HepG2 (cell line): ENCODE data around the gene VPS52. TPM values are rescaled to one million over a fixed set of nuclear protein-coding genes. Genes with fewer than 3 reads are reported as not detected.

ENCODE experiments used
- ATAC-seq: fragments of 200-7000 bp; cut with Tn5 transposase; 3 replicates; pipeline ENCODE4 v1.9.1; 2020; ENCODE audit warnings: mild to moderate bottlenecking, moderate library complexity
- BruUV-seq: library from RNA; stranded (reverse); fragments of 400-500 nt; replicated peaks from 2 replicates; lab custom pipeline; 2021; lab: Mats Ljungman, UMichigan
- CTCF ChIA-PET: fragments of 300-600 bp; formaldehyde crosslinking; extraction: SDS; loops from one replicate; lab custom pipeline; 2021; ENCODE audit warnings: low total read pairs, inconsistent platforms, low intra/inter-chr PET ratio; lab: Yijun Ruan, JAX
- POLR2A ChIA-PET: fragments of 350-600 bp; sonication (Branson Sonifier 250); formaldehyde crosslinking; loops from one replicate; lab custom pipeline; 2020; ENCODE audit warnings: antibody characterized with exemption, inconsistent platforms; lab: Yijun Ruan, JAX
- DNase-seq: peaks from one replicate; pipeline ENCODE4 v3.0.0-alpha.2; 2015; ENCODE audit warnings: low spot score
- FAIRE-seq: peaks from 3 replicates; lab custom pipeline; 2011; peaks lifted over from hg19 to GRCh38; lab: Jason Lieb, UNC
- H2AFZ ChIP-seq: one replicate; pipeline ENCODE4 v1.6.1; 2011; ENCODE audit warnings: low read length, inconsistent platforms
- H3K27ac ChIP-seq: fragments of 300-600 bp; 3 replicates; pipeline ENCODE4 v1.8.0; 2011; ENCODE audit warnings: mixed run types, mild to moderate bottlenecking, mixed read lengths, low read length, inconsistent platforms; ENCODE audit not compliant: insufficient read depth; ENCODE audit errors: extremely low read length
- H3K27me3 ChIP-seq, 2 experiments: fragments of 200-600 bp in 1 of 2; 2 replicates in 1 of 2; 3 replicates in 1 of 2; pipeline versions ENCODE4 v1.6.0 to v1.8.0; 2011; ENCODE audit warnings: low read length in 2 of 2, mild to moderate bottlenecking in 2 of 2, moderate library complexity in 2 of 2, inconsistent platforms in 1 of 2; ENCODE audit not compliant: insufficient read depth in 2 of 2, control insufficient read depth in 1 of 2
- H3K36me3 ChIP-seq, 2 experiments: fragments of 200-600 bp in 1 of 2; replicated peaks in 1 of 2; 2 replicates in 1 of 2; 3 replicates in 1 of 2; pipeline versions ENCODE4 v1.5.1 to v1.8.0; 2011; ENCODE audit warnings: low read length in 2 of 2, inconsistent platforms in 1 of 2; ENCODE audit not compliant: insufficient read depth in 2 of 2, control insufficient read depth in 1 of 2
- H3K4me1 ChIP-seq: 2 replicates; pipeline ENCODE4 v1.5.1; 2012; ENCODE audit warnings: low read length, inconsistent platforms; ENCODE audit not compliant: insufficient read depth
- H3K4me2 ChIP-seq: 2 replicates; pipeline ENCODE4 v1.6.0; 2011; ENCODE audit warnings: low read depth, low read length, inconsistent platforms
- H3K4me3 ChIP-seq, 3 experiments: fragments of 200-600 bp in 1 of 3; sonication (generic), shearing (Covaris generic) in 1 of 3; replicated peaks in 1 of 3; 2 replicates each; pipeline ENCODE4 v1.5.1; 2011 to 2016; ENCODE audit warnings: low read length in 3 of 3, inconsistent platforms in 2 of 3, low read depth in 2 of 3, mild to moderate bottlenecking in 2 of 3, control low read depth in 1 of 3, mixed read lengths in 1 of 3; ENCODE audit not compliant: insufficient read depth in 1 of 3
- H3K79me2 ChIP-seq: one replicate; pipeline ENCODE4 v1.6.1; 2011; ENCODE audit warnings: low read length, inconsistent platforms; ENCODE audit not compliant: insufficient read depth
- H3K9ac ChIP-seq: 2 replicates; pipeline ENCODE4 v1.6.0; 2011; ENCODE audit warnings: mild to moderate bottlenecking, low read depth, low read length, inconsistent platforms; ENCODE audit not compliant: insufficient read depth
- H3K9me3 ChIP-seq: 2 replicates; pipeline ENCODE4 v1.5.1; 2012; ENCODE audit warnings: mild to moderate bottlenecking, low read length
- H4K20me1 ChIP-seq: 2 replicates; pipeline ENCODE4 v1.6.0; 2011; ENCODE audit warnings: inconsistent platforms, mild to moderate bottlenecking, low read length, moderate library complexity; ENCODE audit not compliant: insufficient read depth
- CEBPB ChIP-seq: IDR thresholded peaks from 2 replicates; pipeline ENCODE4 v1.6.1; 2011; ENCODE audit warnings: low read depth, low read length, improper control_type of control experiment, borderline replicate concordance
- GATA4 ChIP-seq: sonication (generic); IDR thresholded peaks from 2 replicates; pipeline ENCODE4 v1.6.1; 2016; ENCODE audit warnings: antibody characterized with exemption, low read depth, borderline replicate concordance
- MLX ChIP-seq: IDR thresholded peaks from 2 replicates; pipeline ENCODE4 v1.6.1; 2016
- SIN3A ChIP-seq: IDR thresholded peaks from 2 replicates; pipeline ENCODE4 v1.6.1; 2011; ENCODE audit warnings: low read depth, mild to moderate bottlenecking, control low read depth, low read length, borderline replicate concordance
- TAF1 ChIP-seq: sonication (generic); formaldehyde crosslinking; IDR thresholded peaks from 2 replicates; pipeline ENCODE4 v1.4.0; 2020; ENCODE audit warnings: missing genetic modification reagents
- ZNF235 ChIP-seq: sonication (generic); formaldehyde crosslinking; IDR thresholded peaks from 2 replicates; pipeline ENCODE4 v1.8.1; 2023; ENCODE audit warnings: mild to moderate bottlenecking, missing genetic modification reagents, borderline replicate concordance
- ZNF337 ChIP-seq: sonication (generic); formaldehyde crosslinking; IDR thresholded peaks from 2 replicates; pipeline ENCODE4 v1.5.1; 2020; ENCODE audit warnings: missing genetic modification reagents, low read depth, mild to moderate bottlenecking, borderline replicate concordance
- ZNF768 ChIP-seq: sonication (generic); formaldehyde crosslinking; IDR thresholded peaks from 2 replicates; pipeline ENCODE4 v1.4.0; 2020; ENCODE audit warnings: missing genetic modification reagents
- ZSCAN25 ChIP-seq: sonication (generic); formaldehyde crosslinking; IDR thresholded peaks from 2 replicates; pipeline ENCODE4 v1.8.0; 2022; ENCODE audit warnings: mild to moderate bottlenecking, missing genetic modification reagents
- WGBS: methylation state at CpG from one replicate; pipeline ENCODE4 v1.1.6; 2017; ENCODE audit warnings: low lambda C conversion rate; 5-methylcytosine and 5-hydroxymethylcytosine counted together
- in situ Hi-C: cut with HindIII; loops from 2 replicates; pipeline ENCODE4 v1.10.0; 2017; ENCODE audit warnings: low pct_unique_long_range_greater_than_20kb; ENCODE audit not compliant: extremely low pct_ligation_motif_present
- intact Hi-C: fragments of 100-400 bp; cut with micrococcal nuclease; formaldehyde crosslinking; loops from one replicate; pipeline ENCODE4 v1.10.0; 2022; ENCODE audit not compliant: unreplicated experiment
- polyA plus RNA-seq, 8 experiments: library from polyadenylated mRNA; depleted of rRNA in 3 of 8; stranded (reverse) in 7 of 8; unstranded in 1 of 8; fragments of >200 nt; fragmentation: Illumina TruSeq in 4 of 8; extraction: Trizol in 4 of 8; gene quantifications; 2 replicates each; pipeline versions ENCODE4 v1.2.1 to v1.2.3, GENCODE V29; 2011 to 2016; ENCODE audit warnings: low read depth in 4 of 8, missing spikeins in 1 of 8, mixed read lengths in 1 of 8; ENCODE audit not compliant: insufficient read depth in 1 of 8
- total RNA-seq, 5 experiments: library from RNA; depleted of rRNA; stranded (reverse); fragments of >200 nt; fragmentation: Illumina TruSeq; extraction: Trizol; gene quantifications; 2 replicates each; pipeline ENCODE4 v1.2.3, GENCODE V29; 2016; ENCODE audit warnings: low read depth in 1 of 5

Gene VPS52
- total and polyA plus RNA-seq, 2 of the 13 experiments (the other 11 are each of a cell fraction or from before 2014, with no cell fraction given): 48.9 to 85.5 TPM

GRCh38 chr6:33243476-33243875 is 28.2 kb downstream of the VPS52 start (continued):
- TF ChIP-seq ZNF235: no peak

- Histone ChIP-seq H3K27ac (no peak overlapping the region), H3K9ac (no peak overlapping the region), H4K20me1 (no peaks in the 10 kb centered on the region), H3K27me3 (peaks cover 0 to 30% of the 10 kb centered on the region in 2 experiments; a peak in 4 of 5 replicates), H3K79me2 (no peaks in the 10 kb centered on the region), H3K4me2 (no peak overlapping the region), H3K4me3 (no peak overlapping the region), H3K9me3 (no peaks in the 10 kb centered on the region), H3K36me3 (no peaks in the 10 kb centered on the region), H3K4me1 (no peaks in the 10 kb centered on the region), H2AFZ (no peak overlapping the region)
- ChIA-PET CTCF (no interaction called here), POLR2A (no interaction called here)
- no peak for FAIRE-seq
- ATAC-seq: no peak
- in situ Hi-C loops (no loop called here), intact Hi-C loops (no loop called here)
- no peak for TF ChIP-seq ZNF337
- TF ChIP-seq ZSCAN25: no peak
- no peak for TF ChIP-seq SIN3A
- no peak for TF ChIP-seq MLX
- TF ChIP-seq TAF1 (CRISPR knock-in tag): no peak
- no peak for DNase-seq
- 16% methylated on average over 3 of the region's 3 CpGs for WGBS
- BruUV-seq: no TSS peak
These were observed 29.7 kb downstream of the VPS52 start for GRCh38 chr6:33241968-33242367.

- CTCF ChIA-PET: no interaction called here
- no TSS peak for BruUV-seq
- no peaks in the 10 kb centered on the region for H3K36me3 ChIP-seq
- WGBS: 15% methylated on average over 2 of the region's 2 CpGs
- POLR2A ChIA-PET: interaction anchor here (0.8 to 3.4 kb wide), 2 partner anchors 11 to 29 kb away, joined by 3 to 16 read pairs; partner anchors contain the start of gene RING1
- intact Hi-C loops: no loop called here
- H3K4me3 ChIP-seq: no peak overlapping the region
- no peak overlapping the region for H2AFZ ChIP-seq
- DNase-seq (no peak), FAIRE-seq (no peak), ATAC-seq (no peak)
- no peak overlapping the region for H3K4me2 ChIP-seq
- H3K27ac ChIP-seq: no peak overlapping the region
- H3K9ac ChIP-seq: no peak overlapping the region
- H3K79me2 ChIP-seq: no peaks in the 10 kb centered on the region
- peaks cover 2 to 44% of the 10 kb centered on the region in 2 experiments; a peak in 4 of 5 replicates for H3K27me3 ChIP-seq
- in situ Hi-C loops: no loop called here
- H3K4me1 ChIP-seq: no peaks in the 10 kb centered on the region
- no peaks in the 10 kb centered on the region for H4K20me1 ChIP-seq
- no peaks in the 10 kb centered on the region for H3K9me3 ChIP-seq
- TF ChIP-seq GATA4 (no peak), CEBPB (peak; percentile 17; the same call in 1 of the 2 replicates), ZNF768 (CRISPR knock-in tag) (no peak)
These were observed 33.9 kb downstream of the VPS52 start for GRCh38 chr6:33237741-33238140.
